Activated CD8-positive, alpha-beta T cell treated with anti-CD3 and anti-CD28 coated beads for 36 hours (primary cell): ENCODE measurements around the gene FAM120A. TPM values are rescaled to one million over a fixed set of nuclear protein-coding genes. Genes with fewer than 3 reads are reported as not detected.

ENCODE experiments used
- ATAC-seq: fragments of 200-7000 bp; cut with Tn5 transposase; one replicate; pipeline ENCODE4 v1.10.0; 2021; ENCODE audit warnings: mild to moderate bottlenecking, moderate library complexity
- CTCF ChIA-PET: fragments of 350-600 bp; sonication (Branson Sonifier 250); formaldehyde crosslinking; loops from one replicate; lab custom pipeline; 2021; ENCODE audit warnings: antibody characterized with exemption; lab: Charles Lee
- POLR2A ChIA-PET: fragments of 350-600 bp; sonication (Branson Sonifier 250); formaldehyde crosslinking; loops from one replicate; lab custom pipeline; 2021; ENCODE audit warnings: antibody characterized with exemption; lab: Charles Lee
- DNase-seq: peaks from one replicate; pipeline ENCODE4 v3.0.0-alpha.2; 2020
- H3K27ac Mint-ChIP-seq: one replicate; pipeline ENCODE4 v1.8.0; 2021; ENCODE audit warnings: mild to moderate bottlenecking, mixed read lengths
- H3K27me3 Mint-ChIP-seq: one replicate; pipeline ENCODE4 v1.8.0; 2021; ENCODE audit warnings: mixed read lengths
- H3K36me3 Mint-ChIP-seq: one replicate; pipeline ENCODE4 v1.8.0; 2021; ENCODE audit warnings: low read depth, mixed read lengths
- H3K4me1 Mint-ChIP-seq: one replicate; pipeline ENCODE4 v1.8.0; 2021; ENCODE audit warnings: low read depth, mixed read lengths
- H3K4me3 Mint-ChIP-seq: one replicate; pipeline ENCODE4 v1.8.0; 2021; ENCODE audit warnings: mild to moderate bottlenecking, moderate library complexity, mixed read lengths
- H3K9me3 Mint-ChIP-seq: one replicate; pipeline ENCODE4 v1.8.0; 2021; ENCODE audit warnings: mixed read lengths
- intact Hi-C: fragments of 100-400 bp; cut with micrococcal nuclease; formaldehyde crosslinking; loops from one replicate; pipeline ENCODE4 v1.10.0; 2022
- microRNA-seq: library from miRNA; unstranded; fragments of <30 nt; microRNA quantifications from one replicate; pipeline ENCODE4 v1.2.0, GENCODE V29; 2022; ENCODE audit warnings: borderline microRNAs expressed, borderline replicate concordance
- total RNA-seq, 2 experiments: library from RNA; stranded (reverse); gene quantifications; one replicate each; pipeline ENCODE4 v1.2.3, GENCODE V29; 2021
- TF ChIP-seq, protein P1 (sequence below): fragments of 200-600 bp; IDR thresholded peaks from one replicate; pipeline ENCODE4 v1.8.0; 2022; ENCODE audit warnings: antibody characterized with exemption, mild to moderate bottlenecking

Gene FAM120A
- total RNA-seq, 2 experiments from 2014 or later = 121 to 125 TPM

DNA sequence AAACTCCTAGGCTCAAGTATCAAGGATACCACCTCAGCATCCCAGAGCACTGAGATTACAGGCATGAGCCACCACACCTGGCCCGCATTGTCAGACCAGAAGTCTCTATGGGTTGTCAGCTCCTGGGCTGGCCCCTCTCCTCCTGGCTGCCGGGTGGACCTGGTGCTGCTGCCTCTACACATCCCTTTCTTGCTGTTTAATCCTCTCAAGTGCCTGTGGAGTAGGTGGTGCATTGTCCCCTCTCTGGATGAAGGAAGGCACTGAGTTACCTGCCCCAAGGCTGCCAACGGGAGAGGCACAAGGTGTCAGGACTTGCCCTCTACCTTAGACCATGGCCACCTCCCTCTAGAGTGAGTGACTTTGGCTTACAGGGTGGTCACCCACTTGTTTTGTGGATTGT is 162.3 kb downstream of the FAM120A start:
- H3K36me3 Mint-ChIP-seq = peaks cover 20% of the 10 kb centered on the region
- intact Hi-C loops = no loop called here
- H3K9me3 Mint-ChIP-seq = peaks cover 13% of the 10 kb centered on the region
- DNase-seq (no peak), ATAC-seq (no peak)
- no peak overlapping the region for H3K4me3 Mint-ChIP-seq
- ChIA-PET CTCF (no interaction called here), POLR2A (no interaction called here)
- H3K27ac Mint-ChIP-seq = no peak overlapping the region
- H3K4me1 Mint-ChIP-seq = peaks cover 29% of the 10 kb centered on the region
- no peaks in the 10 kb centered on the region for H3K27me3 Mint-ChIP-seq
- TF ChIP-seq, protein P1, sequence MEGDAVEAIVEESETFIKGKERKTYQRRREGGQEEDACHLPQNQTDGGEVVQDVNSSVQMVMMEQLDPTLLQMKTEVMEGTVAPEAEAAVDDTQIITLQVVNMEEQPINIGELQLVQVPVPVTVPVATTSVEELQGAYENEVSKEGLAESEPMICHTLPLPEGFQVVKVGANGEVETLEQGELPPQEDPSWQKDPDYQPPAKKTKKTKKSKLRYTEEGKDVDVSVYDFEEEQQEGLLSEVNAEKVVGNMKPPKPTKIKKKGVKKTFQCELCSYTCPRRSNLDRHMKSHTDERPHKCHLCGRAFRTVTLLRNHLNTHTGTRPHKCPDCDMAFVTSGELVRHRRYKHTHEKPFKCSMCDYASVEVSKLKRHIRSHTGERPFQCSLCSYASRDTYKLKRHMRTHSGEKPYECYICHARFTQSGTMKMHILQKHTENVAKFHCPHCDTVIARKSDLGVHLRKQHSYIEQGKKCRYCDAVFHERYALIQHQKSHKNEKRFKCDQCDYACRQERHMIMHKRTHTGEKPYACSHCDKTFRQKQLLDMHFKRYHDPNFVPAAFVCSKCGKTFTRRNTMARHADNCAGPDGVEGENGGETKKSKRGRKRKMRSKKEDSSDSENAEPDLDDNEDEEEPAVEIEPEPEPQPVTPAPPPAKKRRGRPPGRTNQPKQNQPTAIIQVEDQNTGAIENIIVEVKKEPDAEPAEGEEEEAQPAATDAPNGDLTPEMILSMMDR = no peak

DNA sequence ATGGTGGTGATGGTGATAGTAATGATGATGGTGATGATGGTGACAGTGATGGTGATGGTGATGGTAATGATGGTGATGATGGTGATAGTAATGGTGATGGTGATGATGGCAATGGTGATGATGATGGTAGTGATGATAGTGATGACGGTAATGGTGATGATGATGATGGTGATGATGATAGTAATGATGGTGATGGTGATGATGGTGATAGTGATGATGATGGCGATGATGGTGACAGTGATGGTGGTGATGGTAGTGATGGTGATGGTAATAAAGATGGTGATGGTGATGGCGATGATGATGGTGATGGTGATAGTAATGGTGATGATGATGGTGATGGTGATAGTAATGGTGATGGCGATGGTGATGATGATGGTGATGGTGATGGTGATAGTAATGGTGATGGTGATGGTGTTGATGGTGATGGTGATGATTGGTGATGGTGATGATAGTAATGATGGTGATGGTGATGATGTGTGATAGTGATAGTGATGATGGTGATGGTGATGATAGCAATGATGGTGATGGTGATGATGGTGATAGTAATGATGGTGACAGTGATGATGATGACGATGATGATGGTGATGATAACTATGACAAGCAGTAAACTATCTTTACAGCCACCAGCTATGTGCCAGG is 163.5 kb downstream of the FAM120A start:
- H3K4me1 Mint-ChIP-seq = peaks cover 29% of the 10 kb centered on the region
- intact Hi-C loops = no loop called here
- peaks cover 5% of the 10 kb centered on the region for H3K9me3 Mint-ChIP-seq
- no peaks in the 10 kb centered on the region for H3K27me3 Mint-ChIP-seq
- CTCF ChIA-PET = no interaction called here
- H3K27ac Mint-ChIP-seq = no peak overlapping the region
- ATAC-seq (no peak), DNase-seq (no peak)
- TF ChIP-seq, protein P1 = no peak
- POLR2A ChIA-PET = no interaction called here
- H3K4me3 Mint-ChIP-seq = no peak overlapping the region
- peaks cover 13% of the 10 kb centered on the region for H3K36me3 Mint-ChIP-seq

Small RNA genes within 50 kb of the gene (microRNA-seq; reads per million reads assigned to microRNA genes)
- gene MIR548AU = not detected

Other genes with a start within 250 kb of the FAM120A start
- gene FAM120AOS, start 1.9 kb downstream of the FAM120A start, total RNA-seq = 10 to 100 TPM; 32.8 to 36.4 TPM
- 10 to 100 TPM; 12.9 to 13.1 TPM for gene PHF2, start 124.9 kb downstream of the FAM120A start, total RNA-seq